ENCODE data around the gene CYSTM1.

The CYSTM1 gene

GRCh38 chr5:140282266-140282665 is 107.3 kb downstream of the CYSTM1 start:
- TF ChIP-seq, protein P1, sequence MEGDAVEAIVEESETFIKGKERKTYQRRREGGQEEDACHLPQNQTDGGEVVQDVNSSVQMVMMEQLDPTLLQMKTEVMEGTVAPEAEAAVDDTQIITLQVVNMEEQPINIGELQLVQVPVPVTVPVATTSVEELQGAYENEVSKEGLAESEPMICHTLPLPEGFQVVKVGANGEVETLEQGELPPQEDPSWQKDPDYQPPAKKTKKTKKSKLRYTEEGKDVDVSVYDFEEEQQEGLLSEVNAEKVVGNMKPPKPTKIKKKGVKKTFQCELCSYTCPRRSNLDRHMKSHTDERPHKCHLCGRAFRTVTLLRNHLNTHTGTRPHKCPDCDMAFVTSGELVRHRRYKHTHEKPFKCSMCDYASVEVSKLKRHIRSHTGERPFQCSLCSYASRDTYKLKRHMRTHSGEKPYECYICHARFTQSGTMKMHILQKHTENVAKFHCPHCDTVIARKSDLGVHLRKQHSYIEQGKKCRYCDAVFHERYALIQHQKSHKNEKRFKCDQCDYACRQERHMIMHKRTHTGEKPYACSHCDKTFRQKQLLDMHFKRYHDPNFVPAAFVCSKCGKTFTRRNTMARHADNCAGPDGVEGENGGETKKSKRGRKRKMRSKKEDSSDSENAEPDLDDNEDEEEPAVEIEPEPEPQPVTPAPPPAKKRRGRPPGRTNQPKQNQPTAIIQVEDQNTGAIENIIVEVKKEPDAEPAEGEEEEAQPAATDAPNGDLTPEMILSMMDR (IDR thresholded peaks at IDR 0.05; ENCODE audit: low read depth, low read length), result no peak
- TF ChIP-seq MYC (IDR thresholded peaks at IDR 0.05; ENCODE audit: low read depth, low read length) (no peak), POLR2A (IDR thresholded peaks at IDR 0.05; ENCODE audit: extremely low read depth, insufficient read length) (no peak)
- TF ChIP-seq, protein P2, sequence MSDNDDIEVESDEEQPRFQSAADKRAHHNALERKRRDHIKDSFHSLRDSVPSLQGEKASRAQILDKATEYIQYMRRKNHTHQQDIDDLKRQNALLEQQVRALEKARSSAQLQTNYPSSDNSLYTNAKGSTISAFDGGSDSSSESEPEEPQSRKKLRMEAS (IDR thresholded peaks at IDR 0.05; ENCODE audit: low read depth, low read length), result no peak
- DNase-seq (ENCODE audit: low read depth), result no peak
- H3K4me3 ChIP-seq (ENCODE audit: low read depth, low read length), result no peak overlapping the region

DNA sequence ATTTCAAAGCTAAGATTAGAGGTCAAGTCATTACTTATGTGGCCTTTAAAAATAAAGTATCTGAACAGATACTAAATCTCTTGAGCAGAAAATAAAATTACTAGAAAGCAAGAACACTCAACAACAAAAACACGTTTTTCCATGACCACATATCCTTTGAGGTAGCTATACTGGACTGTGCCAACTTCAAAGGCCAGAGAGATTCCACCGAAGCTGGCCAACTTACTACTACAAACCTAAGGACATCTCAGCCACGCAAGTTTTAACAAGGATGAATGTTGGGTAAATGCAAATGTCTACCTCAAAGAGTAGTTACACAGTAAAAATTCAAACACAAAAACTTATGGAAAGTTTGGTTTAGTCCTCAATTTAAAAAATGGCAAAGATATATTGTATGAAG is 109.0 kb downstream of the CYSTM1 start:
- TF ChIP-seq, protein P2 (IDR thresholded peaks at IDR 0.05; ENCODE audit: low read depth, low read length), result no peak
- TF ChIP-seq, protein P1 (IDR thresholded peaks at IDR 0.05; ENCODE audit: low read depth, low read length), result no peak
- TF ChIP-seq MYC (IDR thresholded peaks at IDR 0.05; ENCODE audit: low read depth, low read length), result no peak
- H3K4me3 ChIP-seq (ENCODE audit: low read depth, low read length), result no peak overlapping the region
- DNase-seq (ENCODE audit: low read depth), result no peak

GRCh38 chr5:140286424-140286823 is 111.4 kb downstream of the CYSTM1 start:
- no peak overlapping the region for H3K4me3 ChIP-seq (ENCODE audit: low read depth, low read length)
- DNase-seq (ENCODE audit: low read depth), result no peak
- TF ChIP-seq, protein P2 (IDR thresholded peaks at IDR 0.05; ENCODE audit: low read depth, low read length), result no peak
- no peak for TF ChIP-seq POLR2A (IDR thresholded peaks at IDR 0.05; ENCODE audit: extremely low read depth, insufficient read length)
- TF ChIP-seq, protein P1 (IDR thresholded peaks at IDR 0.05; ENCODE audit: low read depth, low read length), result no peak
- TF ChIP-seq MYC (IDR thresholded peaks at IDR 0.05; ENCODE audit: low read depth, low read length), result no peak

GRCh38 chr5:140287801-140288521 is 113.0 kb downstream of the CYSTM1 start:
- no peak overlapping the region for H3K4me3 ChIP-seq (ENCODE audit: low read depth, low read length)
- TF ChIP-seq, protein P2 (IDR thresholded peaks at IDR 0.05; ENCODE audit: low read depth, low read length), result no peak
- TF ChIP-seq, protein P1 (IDR thresholded peaks at IDR 0.05; ENCODE audit: low read depth, low read length), result no peak
- TF ChIP-seq MYC (IDR thresholded peaks at IDR 0.05; ENCODE audit: low read depth, low read length), result no peak
- TF ChIP-seq POLR2A (IDR thresholded peaks at IDR 0.05; ENCODE audit: extremely low read depth, insufficient read length), result no peak
- DNase-seq (ENCODE audit: low read depth), result no peak

DNA sequence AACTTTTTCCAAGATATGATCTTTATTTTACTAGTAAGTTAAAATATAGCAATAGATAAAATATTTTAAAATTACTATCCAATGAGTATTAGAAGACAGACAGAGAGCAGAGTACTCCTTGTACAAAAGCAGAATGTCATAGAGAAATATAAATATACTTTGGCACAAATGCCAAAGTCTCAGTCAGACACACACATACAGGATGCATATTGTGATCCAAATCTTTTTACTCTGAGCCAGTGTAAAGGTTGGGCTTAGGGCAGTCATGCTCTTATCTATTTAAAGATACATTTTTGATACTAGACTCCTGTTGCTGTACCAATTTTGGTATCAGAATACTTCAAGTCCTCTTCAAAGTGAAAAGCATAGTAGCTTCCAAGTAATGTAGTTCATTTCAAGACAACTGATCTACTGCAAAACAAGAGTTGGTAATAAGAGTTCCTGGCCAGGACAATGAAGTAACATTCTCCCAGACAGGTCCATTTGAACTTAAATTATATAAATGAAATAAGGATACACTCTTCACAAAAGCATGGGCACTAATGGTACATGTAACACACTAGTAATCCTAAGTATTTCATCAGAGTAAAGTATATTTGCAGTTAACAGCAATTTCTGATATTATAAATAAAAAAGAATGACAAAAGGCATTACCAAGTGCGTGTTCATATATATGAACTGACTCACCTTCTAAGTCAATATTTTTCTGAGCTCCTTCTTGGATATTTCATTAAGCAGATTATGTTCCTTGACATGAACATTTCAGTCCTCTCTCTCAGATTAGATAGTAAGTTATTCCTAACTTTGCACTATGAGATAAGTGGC is 117.4 kb downstream of the CYSTM1 start:
- H3K4me3 ChIP-seq (ENCODE audit: low read depth, low read length), result no peak overlapping the region
- no peak for DNase-seq (ENCODE audit: low read depth)
- TF ChIP-seq, protein P2 (IDR thresholded peaks at IDR 0.05; ENCODE audit: low read depth, low read length), result no peak
- TF ChIP-seq MYC (IDR thresholded peaks at IDR 0.05; ENCODE audit: low read depth, low read length), result no peak
- TF ChIP-seq, protein P1 (IDR thresholded peaks at IDR 0.05; ENCODE audit: low read depth, low read length), result no peak
- TF ChIP-seq POLR2A (IDR thresholded peaks at IDR 0.05; ENCODE audit: extremely low read depth, insufficient read length), result no peak

All from NB4 (cell line).